ENCODE measurements around the gene TMIE. TPM values are rescaled to one million over a fixed set of nuclear protein-coding genes. Genes with fewer than 3 reads are reported as not detected.

The TMIE gene
- total RNA-seq, 2 donors from 2014 or later, result 0.13 TPM; not detected in 1

GRCh38 chr3:46670891-46671427 is 30.2 kb upstream of the TMIE start:
- no peaks in the 10 kb centered on the region for H3K4me1 ChIP-seq
- H3K9me3 ChIP-seq, result no peaks in the 10 kb centered on the region
- no peaks in the 10 kb centered on the region for H3K27me3 ChIP-seq
- intact Hi-C loops (cut with DNase I), result no loop called here
- H3K9ac ChIP-seq (ENCODE audit: low read depth in 2 of 2, low read length in 2 of 2), result no peak overlapping the region
- no peak overlapping the region for H3K27ac ChIP-seq
- TF ChIP-seq CTCF (IDR thresholded peaks at IDR 0.05), result no peak
- no peaks in the 10 kb centered on the region for H3K36me3 ChIP-seq
- no peak for DNase-seq
- no peak overlapping the region for H3K4me3 ChIP-seq

DNA sequence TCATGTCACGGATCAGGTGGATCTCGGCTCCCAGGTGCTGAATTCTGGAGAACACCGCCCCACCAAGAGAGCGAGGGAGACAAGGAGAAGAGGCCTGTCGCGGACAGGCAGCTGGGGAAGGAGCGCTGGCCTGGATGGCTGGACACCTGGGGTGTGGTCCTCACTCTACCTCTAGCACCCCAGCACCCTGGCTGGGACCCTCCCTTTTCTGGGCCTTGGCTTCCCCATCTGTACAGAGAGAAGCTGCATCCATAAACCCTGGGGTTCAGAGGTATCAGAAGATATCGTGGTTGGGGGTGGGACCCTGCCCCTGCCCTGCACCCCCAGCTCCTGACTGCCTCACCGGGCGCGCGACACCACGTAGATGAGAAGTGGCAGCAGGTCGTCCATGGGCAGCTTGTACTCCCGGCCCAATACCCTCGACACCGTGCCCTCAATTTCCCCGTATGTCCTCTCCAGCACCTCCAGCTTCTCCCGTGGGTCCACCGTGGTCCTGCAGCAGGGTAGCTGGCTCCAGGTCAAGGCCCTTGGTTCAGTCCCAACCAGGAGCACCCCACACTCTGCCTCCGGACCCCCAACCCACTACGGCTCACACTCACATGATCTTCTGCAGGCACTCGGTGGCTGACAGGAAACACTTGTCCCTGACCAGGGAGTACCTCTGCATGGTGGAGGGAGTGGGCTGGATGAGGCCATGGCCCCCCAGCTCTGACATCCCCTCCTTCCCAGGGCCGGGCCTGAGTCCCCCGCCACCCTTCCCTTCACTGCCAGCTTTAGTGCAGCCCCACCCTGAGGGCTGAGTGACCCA is 29.4 kb upstream of the TMIE start:
- no peak for DNase-seq
- no peak for TF ChIP-seq CTCF (IDR thresholded peaks at IDR 0.05)
- Histone ChIP-seq H3K4me3 (no peak overlapping the region), H3K9me3 (no peaks in the 10 kb centered on the region), H3K9ac (ENCODE audit: low read depth in 2 of 2, low read length in 2 of 2) (no peak overlapping the region), H3K27ac (no peak overlapping the region), H3K27me3 (no peaks in the 10 kb centered on the region), H3K36me3 (no peaks in the 10 kb centered on the region), H3K4me1 (no peaks in the 10 kb centered on the region)
- intact Hi-C loops (cut with DNase I), result no loop called here

- DNase-seq, result no peak
- no peaks in the 10 kb centered on the region for H3K4me1 ChIP-seq
- H3K9ac ChIP-seq (ENCODE audit: low read depth in 2 of 2, low read length in 2 of 2), result no peak overlapping the region
- H3K9me3 ChIP-seq, result no peaks in the 10 kb centered on the region
- H3K4me3 ChIP-seq, result no peak overlapping the region
- intact Hi-C loops (cut with DNase I), result no loop called here
- H3K27me3 ChIP-seq, result no peaks in the 10 kb centered on the region
- no peaks in the 10 kb centered on the region for H3K36me3 ChIP-seq
- no peak for TF ChIP-seq CTCF (IDR thresholded peaks at IDR 0.05)
- H3K27ac ChIP-seq, result no peak overlapping the region
These were observed 28.9 kb upstream of the TMIE start for GRCh38 chr3:46672349-46672695.

- Histone ChIP-seq H3K36me3 (no peaks in the 10 kb centered on the region), H3K9me3 (no peaks in the 10 kb centered on the region), H3K27me3 (no peaks in the 10 kb centered on the region), H3K4me3 (no peak overlapping the region), H3K4me1 (no peaks in the 10 kb centered on the region), H3K9ac (ENCODE audit: low read depth in 2 of 2, low read length in 2 of 2) (no peak overlapping the region), H3K27ac (no peak overlapping the region)
- no peak for TF ChIP-seq CTCF (IDR thresholded peaks at IDR 0.05)
- DNase-seq, result no peak
- intact Hi-C loops (cut with DNase I), result no loop called here
These were observed 27.8 kb upstream of the TMIE start for GRCh38 chr3:46673151-46674030.

GRCh38 chr3:46674031-46674845 is 27.0 kb upstream of the TMIE start:
- no peak overlapping the region for H3K27ac ChIP-seq
- DNase-seq, result no peak
- H3K36me3 ChIP-seq, result no peaks in the 10 kb centered on the region
- H3K9me3 ChIP-seq, result no peaks in the 10 kb centered on the region
- no peak for TF ChIP-seq CTCF (IDR thresholded peaks at IDR 0.05)
- no peak overlapping the region for H3K4me3 ChIP-seq
- no peaks in the 10 kb centered on the region for H3K4me1 ChIP-seq
- intact Hi-C loops (cut with DNase I), result no loop called here
- H3K27me3 ChIP-seq, result no peaks in the 10 kb centered on the region
- no peak overlapping the region for H3K9ac ChIP-seq (ENCODE audit: low read depth in 2 of 2, low read length in 2 of 2)
